GM20000 (cell line): Measurements from ENCODE around the gene LPCAT1.

ENCODE experiments used
- DNase-seq: peaks from one replicate; pipeline ENCODE4 v3.0.0; 2012; ENCODE audit warnings: low spot score
- TF ChIP-seq, protein P1 (sequence below): IDR thresholded peaks from 2 replicates; pipeline ENCODE4 v1.5.1; 2012; ENCODE audit warnings: mild to moderate bottlenecking, control low read depth; ENCODE audit errors: extremely low read depth, missing control alignments

Gene LPCAT1

DNA sequence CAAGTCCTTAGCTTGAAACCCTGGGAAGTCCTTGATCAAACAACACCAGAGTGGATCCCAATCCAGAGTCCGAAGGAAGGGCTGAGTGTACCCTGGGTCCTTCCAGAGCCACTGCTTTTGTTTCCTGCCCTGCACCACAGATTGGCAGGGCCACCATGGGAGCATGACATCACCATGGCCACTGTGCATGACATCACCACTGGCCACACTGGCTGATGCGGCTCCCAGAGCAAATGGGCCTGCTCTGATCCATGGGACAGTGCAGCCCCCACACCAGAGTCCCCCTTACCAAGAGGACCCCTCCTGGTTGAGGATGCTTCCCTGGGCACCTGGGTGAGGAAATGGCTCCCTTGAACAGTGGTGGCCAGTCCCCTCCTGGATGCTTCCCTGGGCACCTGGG, 88.4 kb downstream of the LPCAT1 start:
- TF ChIP-seq, protein P1, sequence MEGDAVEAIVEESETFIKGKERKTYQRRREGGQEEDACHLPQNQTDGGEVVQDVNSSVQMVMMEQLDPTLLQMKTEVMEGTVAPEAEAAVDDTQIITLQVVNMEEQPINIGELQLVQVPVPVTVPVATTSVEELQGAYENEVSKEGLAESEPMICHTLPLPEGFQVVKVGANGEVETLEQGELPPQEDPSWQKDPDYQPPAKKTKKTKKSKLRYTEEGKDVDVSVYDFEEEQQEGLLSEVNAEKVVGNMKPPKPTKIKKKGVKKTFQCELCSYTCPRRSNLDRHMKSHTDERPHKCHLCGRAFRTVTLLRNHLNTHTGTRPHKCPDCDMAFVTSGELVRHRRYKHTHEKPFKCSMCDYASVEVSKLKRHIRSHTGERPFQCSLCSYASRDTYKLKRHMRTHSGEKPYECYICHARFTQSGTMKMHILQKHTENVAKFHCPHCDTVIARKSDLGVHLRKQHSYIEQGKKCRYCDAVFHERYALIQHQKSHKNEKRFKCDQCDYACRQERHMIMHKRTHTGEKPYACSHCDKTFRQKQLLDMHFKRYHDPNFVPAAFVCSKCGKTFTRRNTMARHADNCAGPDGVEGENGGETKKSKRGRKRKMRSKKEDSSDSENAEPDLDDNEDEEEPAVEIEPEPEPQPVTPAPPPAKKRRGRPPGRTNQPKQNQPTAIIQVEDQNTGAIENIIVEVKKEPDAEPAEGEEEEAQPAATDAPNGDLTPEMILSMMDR, result no peak
- DNase-seq, result no peak

DNA sequence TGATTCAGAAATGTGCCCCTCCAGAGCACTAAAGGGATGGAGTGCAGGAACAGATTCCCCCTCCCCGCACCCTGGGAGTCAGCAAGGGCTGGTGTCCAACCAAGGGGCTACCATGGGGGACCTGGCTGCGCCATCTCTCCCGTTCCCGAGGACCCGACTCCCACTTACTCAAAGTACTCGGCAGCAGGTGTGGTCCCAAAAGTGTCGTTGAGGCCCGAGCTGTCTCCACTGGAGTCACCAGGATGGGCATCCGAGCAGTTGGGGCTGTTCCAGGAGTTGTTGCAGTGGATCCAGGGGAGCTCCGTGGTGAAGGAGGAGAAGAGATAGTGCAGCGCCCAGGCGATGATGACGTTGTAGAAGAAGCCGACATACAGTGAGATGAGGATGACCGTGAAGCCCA, 91.5 kb downstream of the LPCAT1 start:
- TF ChIP-seq, protein P1, result no peak
- DNase-seq, result no peak

DNA sequence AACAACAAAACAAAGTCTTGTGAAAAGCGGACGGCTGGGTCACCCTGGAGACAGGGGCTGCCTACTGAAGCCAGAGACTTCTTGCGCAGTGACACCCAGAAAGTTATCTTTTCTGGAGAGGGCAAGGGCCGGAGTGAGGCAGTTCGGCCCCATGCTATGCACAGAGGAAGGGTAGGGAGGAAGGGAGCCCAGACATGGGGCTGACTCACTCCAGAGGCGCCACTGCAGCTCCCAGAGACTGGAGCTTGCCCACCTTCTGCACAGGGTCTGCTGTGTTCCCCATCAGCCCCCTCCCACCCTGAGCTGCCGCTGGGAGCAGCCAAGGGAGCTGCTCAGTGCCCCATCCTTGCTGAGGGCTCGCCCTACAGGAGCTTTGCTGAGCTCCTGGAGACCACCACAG, 91.9 kb downstream of the LPCAT1 start:
- no peak for DNase-seq
- TF ChIP-seq, protein P1, result no peak

DNA sequence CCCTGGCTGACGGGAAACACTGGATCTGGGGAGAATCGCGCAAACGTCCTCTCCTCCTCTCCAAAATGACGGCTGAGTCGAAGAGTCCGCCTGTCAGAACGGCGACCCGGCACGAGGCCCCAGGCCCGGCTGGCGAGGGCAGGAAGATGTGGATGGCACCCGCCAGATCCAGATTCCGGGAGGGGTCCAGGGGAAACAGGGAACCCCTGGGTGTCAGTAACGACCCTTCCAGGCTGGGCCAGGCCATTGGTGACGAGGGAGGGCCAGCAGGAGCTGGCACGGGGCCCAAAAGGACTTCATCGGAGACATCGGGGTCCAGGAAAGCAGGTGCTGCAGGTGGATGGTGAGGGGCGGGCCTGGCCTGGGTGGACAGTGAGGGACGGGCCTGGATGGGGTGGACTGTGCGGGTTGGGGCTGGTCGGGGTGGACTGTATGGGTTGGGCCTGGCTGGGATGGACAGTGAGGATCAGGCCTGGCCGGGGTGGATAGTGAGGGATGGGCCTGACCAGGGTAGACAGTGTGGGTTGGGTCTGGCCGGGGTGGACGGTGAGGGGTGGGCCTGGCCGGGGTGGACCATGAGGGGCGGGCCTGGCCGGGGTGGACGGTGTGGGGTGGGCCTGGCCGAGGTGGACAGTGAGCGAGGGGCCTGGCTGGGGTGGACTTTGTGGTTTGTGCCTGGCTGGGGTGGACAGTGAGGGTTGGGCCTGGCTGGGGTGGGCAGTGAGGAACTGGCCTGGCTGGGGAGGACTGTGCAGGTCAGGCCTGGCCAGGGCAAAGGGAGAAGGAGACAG, 92.5 kb downstream of the LPCAT1 start:
- no peak for DNase-seq
- TF ChIP-seq, protein P1, result no peak

DNA sequence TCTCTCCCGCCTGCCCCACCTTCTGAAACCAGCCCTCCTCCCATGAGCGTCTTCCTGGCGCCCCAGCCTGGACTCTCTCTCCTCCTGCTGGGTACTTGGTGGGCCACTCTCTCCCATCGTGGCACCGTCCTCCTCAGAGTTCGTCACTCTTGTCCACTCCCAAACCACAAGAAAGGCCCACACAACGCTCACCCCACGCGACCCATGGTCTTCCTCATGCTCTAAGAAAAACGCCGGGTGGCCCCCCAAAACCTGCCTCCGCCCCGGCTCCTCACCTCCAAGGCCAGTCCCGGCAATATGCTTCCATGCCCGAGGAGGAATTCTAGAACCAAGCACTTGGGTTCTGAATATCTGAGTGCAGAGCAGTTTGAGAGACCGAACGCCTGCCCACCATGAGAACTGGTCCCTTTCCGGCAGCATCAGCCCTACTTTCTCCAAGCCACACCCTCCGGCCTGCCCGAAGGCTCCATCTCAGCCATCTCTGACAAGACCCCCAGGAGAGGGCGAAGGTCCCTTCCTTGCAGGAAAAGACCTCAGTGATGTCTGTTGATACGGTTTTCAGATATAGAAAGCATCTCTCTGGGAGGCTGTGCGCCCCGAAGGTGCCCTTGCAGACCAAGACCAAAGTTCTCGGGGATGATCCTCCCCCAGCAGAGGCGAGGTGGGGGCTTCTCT, 93.5 kb downstream of the LPCAT1 start:
- TF ChIP-seq, protein P1, result no peak
- DNase-seq, result no peak

DNA sequence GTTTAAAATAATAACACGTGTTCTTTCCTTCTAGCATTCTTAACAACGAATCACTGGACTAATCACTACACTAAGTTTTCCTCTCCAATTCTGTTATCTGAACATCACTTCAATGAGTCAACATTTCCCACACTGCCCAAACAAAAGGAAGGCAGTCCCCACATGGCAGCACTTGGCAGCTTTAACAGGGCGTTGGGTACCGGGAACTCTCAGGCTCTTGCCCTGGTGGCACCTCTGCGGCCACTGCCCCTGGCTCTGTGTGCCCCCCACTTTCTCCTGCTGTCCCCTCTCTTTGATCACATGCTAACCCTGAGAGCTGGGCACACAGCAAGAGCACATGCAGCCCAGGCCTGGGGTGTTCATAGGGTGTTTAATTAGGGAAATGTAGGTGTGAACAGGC, 94.3 kb downstream of the LPCAT1 start:
- TF ChIP-seq, protein P1, result no peak
- no peak for DNase-seq

DNA sequence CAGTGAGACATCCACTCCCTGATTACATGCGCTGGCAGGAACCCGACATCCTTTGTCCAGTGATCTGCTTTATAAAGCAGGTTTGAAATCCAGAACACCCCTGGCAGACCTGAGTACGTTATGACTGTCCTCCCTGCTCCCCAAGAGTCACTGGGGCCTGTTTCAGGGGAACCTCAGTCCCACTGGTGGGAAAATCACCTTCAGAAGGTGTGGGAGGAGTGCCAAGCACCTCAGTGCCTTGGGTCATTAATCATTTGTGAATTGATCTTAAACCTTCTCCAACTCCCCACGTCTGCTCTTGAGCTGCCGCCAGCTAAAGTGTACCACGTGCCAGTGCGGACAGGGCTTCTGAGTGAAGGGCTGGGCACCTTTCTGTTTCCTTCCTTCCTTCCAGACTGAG, 94.7 kb downstream of the LPCAT1 start:
- DNase-seq, result no peak

More for the DNA sequence above, 94.7 kb downstream of the LPCAT1 start:
- TF ChIP-seq, protein P1, result no peak
